H7 (cell line): ENCODE results near the gene CASP10. TPM values are rescaled to one million over a fixed set of nuclear protein-coding genes. Genes with fewer than 3 reads are reported as not detected.
A peak's percentile ranks its signal among the peaks of the same experiment; 100 is the strongest.

Experiments
- DNase-seq: peaks from one replicate; pipeline ENCODE4 v3.0.0; 2012
- H3K27me3 ChIP-seq: 2 replicates; pipeline ENCODE4 v1.6.0; 2011; ENCODE audit warnings: mild to moderate bottlenecking, low read length; ENCODE audit not compliant: control insufficient read depth, insufficient read depth
- H3K36me3 ChIP-seq: replicated peaks from 2 replicates; pipeline ENCODE4 v1.5.1; 2011; ENCODE audit warnings: low read length; ENCODE audit not compliant: control insufficient read depth, insufficient read depth
- H3K4me3 ChIP-seq: 2 replicates; pipeline ENCODE4 v1.5.1; 2011; ENCODE audit warnings: low read depth, mild to moderate bottlenecking, control low read depth, low read length, moderate library complexity; ENCODE audit not compliant: insufficient read depth
- total RNA-seq: library from RNA; depleted of rRNA; stranded (reverse); fragments of >200 nt; shearing (Covaris generic); gene quantifications from 2 replicates; pipeline ENCODE4 v1.2.3, GENCODE V29; 2014

Gene CASP10
- total RNA-seq, 1 experiment from 2014 or later = 5.1 TPM

DNA sequence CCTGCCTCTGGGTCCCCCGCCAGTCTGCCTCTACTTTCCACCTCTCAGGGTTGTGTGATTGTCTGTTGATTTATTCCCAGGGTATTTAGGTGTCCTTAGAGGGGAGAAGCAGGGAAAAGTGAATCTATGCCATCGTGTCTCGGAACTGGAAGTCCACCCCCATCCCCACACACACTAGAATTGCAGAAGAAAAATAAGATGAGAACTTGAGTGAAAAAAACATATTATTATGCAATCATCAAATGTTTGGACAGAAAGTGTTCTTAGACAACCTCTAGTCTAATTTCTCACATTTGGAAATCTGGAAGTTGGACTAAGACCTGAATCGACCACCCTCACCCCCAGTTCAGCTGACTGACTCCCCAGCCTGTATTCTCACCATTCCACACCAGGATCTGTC is 63.3 kb downstream of the CASP10 start:
- DNase-seq = no peak

DNA sequence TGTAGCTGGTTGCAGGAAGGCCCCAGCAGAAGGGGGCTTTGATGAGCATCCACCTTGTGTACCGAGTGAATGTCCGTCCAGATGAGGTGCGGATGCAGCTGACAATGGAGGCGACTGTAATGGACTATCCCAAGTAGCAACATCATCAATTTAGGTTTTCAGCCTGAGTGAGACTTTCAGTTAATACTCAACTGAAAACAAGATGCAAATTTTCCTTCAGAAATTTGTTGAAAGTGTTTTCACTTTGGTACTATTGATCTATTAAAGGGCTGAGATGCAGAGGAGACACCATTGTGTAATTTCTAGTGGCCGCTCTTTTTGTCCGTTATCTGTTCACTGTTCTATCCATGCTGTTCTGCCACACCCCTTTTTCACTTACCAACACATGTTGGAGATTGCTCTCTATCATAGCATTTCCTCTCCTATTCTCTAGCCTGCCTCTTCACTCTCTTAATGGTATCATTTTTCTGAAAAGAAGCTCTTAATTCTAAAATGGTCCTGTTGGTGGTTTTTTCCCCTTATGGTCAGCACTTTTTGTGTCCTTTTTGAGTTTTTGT is 65.4 kb downstream of the CASP10 start:
- Histone ChIP-seq H3K4me3 (no peak overlapping the region), H3K27me3 (no peaks in the 10 kb centered on the region), H3K36me3 (no peaks in the 10 kb centered on the region)
- DNase-seq = no peak

More for the DNA sequence above, 63.3 kb downstream of the CASP10 start:
- Histone ChIP-seq H3K36me3 (no peaks in the 10 kb centered on the region), H3K27me3 (no peaks in the 10 kb centered on the region), H3K4me3 (no peak overlapping the region)

DNA sequence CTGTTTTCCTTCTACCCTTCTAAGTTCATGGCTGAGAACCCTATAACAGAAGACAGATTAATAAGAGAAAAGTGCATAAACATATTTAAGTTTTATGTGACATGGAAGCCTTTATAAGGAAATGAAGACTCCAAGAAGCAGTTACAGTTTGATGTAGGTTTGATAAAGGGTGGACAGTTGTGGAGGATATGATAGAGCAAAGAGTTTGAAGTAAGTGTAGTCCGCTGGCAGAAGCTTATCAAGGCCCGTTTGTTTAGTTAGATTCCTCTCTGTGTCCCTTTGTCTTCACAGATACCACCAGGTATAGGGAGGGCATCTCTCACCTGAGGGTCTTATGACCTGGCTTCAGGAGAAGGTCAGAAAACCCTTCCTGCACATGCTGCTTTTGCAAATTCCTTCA is 66.9 kb downstream of the CASP10 start:
- Histone ChIP-seq H3K27me3 (no peaks in the 10 kb centered on the region), H3K36me3 (no peaks in the 10 kb centered on the region), H3K4me3 (no peak overlapping the region)
- DNase-seq = no peak

DNA sequence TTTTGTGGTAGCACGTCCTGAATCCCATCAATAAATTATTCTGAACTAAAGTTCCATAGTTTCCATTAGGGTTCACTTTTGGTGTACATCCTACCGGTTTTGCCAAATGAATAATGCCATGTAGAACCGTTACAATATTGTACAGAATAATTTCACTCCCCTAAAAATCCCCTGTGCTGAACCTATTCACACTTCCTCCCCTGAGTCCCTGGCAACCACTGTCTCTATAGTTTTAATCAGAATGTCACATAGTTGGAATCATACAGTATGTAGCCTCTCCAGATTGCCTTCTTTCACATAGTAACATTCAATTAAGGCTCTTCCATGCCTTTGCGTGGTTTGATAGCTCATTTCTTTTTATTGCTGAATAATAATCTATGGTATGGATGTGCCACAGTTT is 67.8 kb downstream of the CASP10 start:
- no peak for DNase-seq
- H3K27me3 ChIP-seq = no peaks in the 10 kb centered on the region
- no peaks in the 10 kb centered on the region for H3K36me3 ChIP-seq
- no peak overlapping the region for H3K4me3 ChIP-seq

DNA sequence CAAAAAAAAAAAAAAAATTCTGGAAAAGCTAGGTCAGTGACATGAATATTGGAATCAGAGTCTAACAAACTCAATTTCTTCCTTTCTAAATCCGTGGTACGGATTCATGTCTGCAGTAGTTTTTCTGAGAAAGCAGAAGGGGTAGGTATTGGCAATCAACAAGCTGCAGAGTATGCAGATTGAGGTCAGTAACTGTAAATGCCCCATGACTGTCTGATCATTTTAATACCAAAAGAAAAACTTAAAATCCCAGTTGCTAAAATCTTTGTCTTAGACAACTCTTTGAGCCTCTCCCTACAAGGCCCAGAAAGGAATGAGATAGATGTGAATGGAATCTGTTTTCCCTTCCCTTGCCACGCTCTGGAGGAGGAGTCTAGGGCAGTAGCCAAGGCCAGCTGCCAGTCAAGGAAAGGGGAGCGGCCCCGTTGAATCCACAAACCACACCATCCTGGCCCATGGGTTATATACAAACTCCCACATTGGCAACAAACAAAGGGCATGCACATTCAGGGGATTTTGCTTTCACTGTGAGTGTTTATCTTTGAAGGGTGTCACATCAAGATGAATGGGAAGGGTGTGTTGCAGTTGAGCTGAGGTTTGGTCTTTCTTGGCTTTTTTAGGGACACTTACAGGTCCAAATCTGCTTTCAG is 71.3 kb downstream of the CASP10 start:
- peak; percentile 55 for DNase-seq
- H3K4me3 ChIP-seq = no peak overlapping the region
- no peaks in the 10 kb centered on the region for H3K36me3 ChIP-seq
- no peaks in the 10 kb centered on the region for H3K27me3 ChIP-seq

DNA sequence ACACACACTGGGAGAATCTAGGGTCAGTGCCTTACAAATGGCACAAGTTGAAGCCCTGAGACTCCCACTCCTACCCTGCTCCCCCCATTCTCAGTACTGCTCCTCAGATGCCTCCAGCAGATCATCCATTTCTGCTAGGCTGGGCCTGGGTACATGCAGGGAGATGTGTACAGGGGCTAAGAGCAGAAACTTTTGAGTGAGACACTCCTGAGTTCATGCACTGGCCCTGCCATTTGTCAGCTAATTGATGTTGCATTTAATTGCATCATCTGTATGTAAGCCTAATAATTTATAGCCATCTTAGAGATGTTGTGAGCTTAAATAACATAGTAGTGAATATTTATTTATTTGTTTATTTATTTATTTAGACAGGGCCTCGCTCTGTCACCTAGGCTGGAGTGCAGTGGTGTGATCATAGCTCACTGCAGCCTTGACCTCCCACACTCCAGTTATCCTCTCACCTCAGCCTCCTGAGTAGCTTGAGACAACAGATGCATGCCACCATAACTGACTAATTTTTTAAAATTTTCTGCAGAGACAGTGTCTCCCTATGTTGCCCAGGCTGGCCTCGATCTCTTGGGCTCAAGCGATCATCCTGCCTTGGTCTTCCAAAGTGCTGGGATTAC is 72.6 kb downstream of the CASP10 start:
- DNase-seq = no peak

DNA sequence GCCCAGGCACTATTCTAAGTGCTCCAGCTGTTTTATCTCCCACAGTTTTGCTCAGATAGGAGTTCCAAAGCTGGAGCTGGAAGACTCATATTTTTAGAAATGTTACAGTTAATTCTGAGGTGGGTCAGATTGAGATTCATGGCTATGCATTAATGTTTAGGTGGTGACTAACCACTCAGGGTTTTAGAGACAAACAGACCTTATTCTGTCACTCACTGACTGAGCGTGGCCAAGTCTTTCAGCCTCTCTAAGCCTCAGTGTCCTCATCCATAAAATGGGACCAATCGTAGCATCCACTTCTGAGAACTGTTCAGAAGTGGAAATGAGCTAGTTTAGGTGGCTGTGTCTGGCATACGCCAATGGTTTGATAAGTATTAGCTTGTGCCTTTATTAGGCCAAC is 73.1 kb downstream of the CASP10 start:
- Histone ChIP-seq H3K36me3 (no peaks in the 10 kb centered on the region), H3K4me3 (no peak overlapping the region), H3K27me3 (no peaks in the 10 kb centered on the region)
- no peak for DNase-seq

More for the DNA sequence above, 72.6 kb downstream of the CASP10 start:
- Histone ChIP-seq H3K36me3 (no peaks in the 10 kb centered on the region), H3K27me3 (no peaks in the 10 kb centered on the region), H3K4me3 (no peak overlapping the region)

DNA sequence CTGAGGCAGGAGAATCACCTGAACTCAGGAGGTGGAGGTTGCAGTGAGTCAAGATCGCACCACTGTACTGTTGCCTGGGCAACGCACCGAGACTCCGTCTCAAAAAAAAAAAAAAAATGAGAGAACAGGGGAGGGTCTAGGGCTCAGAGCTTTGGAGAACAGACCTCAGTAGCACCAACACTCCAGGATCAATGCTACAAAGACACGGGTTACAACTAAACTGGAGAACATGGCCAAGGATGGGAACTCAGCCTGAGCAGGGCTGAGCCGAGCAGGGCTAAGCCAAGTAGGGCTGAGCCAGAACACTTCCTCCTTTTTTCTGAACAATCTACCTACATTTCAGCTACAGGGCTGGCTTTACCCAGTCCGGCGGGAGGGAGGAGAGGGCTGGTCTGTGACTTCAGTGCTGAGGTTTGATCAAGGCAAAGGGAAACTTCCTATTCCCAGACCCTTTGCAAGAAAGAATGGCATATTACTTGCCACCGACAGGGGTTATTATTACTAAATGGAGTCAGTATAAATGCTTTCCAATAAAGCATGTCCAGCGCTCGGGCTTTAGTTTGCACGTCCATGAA is 74.5 kb downstream of the CASP10 start:
- Histone ChIP-seq H3K4me3 (peak overlapping the region; percentile 33; the same call in 1 of the 2 replicates), H3K27me3 (no peaks in the 10 kb centered on the region), H3K36me3 (no peaks in the 10 kb centered on the region)
- peak; percentile 19 for DNase-seq

DNA sequence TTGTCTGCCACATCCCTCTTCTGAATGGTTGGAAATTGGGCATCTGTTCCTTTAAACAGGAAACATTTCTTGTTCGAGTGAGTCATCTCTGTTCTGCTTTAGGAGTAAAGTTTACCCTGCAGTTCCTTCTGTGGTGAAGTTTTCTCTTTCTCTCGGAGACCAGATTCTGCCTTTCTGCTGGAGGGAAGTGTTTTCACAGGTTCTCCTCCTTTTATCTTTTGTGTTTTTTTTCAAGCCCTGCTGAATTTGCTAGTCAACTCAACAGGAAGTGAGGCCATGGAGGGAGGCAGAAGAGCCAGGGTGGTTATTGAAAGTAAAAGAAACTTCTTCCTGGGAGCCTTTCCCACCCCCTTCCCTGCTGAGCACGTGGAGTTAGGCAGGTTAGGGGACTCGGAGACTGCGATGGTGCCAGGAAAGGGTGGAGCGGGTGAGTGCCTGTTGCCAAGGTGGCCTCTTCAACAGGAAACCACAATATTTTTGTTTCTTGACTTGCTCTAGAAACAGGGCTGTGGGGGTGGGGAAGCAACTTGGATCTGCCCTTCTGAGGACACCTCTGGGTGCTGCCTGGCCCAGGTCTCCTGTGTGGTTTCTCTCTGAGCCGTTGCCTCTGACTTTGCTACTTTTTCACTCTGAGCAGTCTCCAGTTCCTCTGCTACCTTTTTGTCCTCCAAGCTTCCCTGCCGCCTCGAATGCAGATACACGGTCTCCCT is 75.2 kb downstream of the CASP10 start:
- peak; percentile 30 for DNase-seq
- H3K4me3 ChIP-seq = peak overlapping the region; percentile 33
- no peaks in the 10 kb centered on the region for H3K27me3 ChIP-seq
- H3K36me3 ChIP-seq = no peaks in the 10 kb centered on the region

DNA sequence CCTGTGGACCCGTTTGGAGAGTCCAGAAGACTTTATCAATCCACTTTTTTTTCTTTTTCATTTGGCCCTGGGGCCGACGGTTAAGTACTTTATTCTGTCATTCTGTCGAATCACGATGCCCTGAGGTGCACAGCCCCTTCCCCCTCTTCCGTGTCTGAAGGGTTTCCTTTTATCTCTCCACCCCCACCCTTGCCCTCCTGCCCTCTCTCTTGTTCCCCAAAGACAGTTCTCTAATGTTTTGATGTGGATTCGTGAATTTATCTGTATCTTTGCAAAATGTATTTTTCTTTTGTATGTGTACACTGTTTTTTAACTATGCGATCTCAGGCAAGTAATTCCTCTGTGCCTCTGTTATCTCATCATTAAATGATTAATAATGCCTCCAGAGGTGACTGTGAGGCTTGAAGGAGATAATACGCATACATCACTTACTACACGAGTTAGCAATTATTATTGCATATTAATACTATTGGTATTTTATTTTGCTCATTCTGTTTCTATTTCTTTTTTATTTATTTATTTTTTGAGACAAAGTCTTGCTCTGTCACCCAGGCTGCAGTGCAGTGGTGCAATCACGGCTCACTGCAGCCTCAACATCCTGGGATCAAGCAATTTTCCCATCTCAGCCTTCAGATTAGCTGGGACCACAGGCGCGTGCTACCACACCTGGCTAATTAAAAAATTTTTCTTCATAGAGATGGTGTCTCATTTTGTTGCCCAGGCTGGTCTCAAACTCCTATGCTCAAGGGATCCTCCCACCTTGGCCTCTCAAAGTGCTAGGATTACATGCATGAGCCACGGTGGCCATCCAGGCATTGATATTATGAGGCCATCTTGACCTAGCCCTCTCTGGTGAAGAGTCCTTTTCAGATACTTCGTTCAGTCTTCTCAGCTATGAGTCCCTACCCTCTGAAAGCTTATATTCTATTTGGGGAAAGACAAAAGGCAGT is 76.0 kb downstream of the CASP10 start:
- peak; percentile 33 for DNase-seq
- no peaks in the 10 kb centered on the region for H3K36me3 ChIP-seq
- H3K27me3 ChIP-seq = no peaks in the 10 kb centered on the region
- peak overlapping the region; percentile 33 for H3K4me3 ChIP-seq

DNA sequence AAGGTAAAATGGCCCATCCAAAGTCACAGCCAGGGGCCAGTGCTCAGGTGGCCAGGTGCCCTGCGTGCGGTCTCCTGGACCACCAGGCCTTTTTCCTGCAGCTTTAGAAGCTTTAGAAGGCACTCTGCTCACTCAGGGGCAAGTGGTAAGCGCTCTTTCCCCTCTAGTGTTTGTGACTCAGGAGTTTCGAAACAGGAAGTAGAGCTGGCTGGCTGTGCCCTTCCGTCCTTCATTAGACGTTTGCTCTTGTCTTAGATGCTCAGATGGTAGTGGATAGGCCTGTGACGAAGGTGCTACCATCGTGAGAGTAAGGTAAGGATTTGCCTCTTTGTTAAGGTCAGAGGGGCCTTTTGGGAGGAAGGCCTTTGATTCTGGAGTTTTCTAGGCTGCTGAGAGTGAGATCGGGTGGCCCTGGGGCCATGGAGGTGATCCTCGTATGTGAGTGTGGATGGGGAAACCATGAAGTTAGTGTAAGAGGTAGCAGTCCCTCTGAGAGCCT is 77.4 kb downstream of the CASP10 start, which contains the start of gene CASP8:
Gene CASP8, plus strand, starts transcription at position 235 of the 499 bp plus-strand sequence. CDS start 5,951 bp downstream, outside the sequence.
- no peak for DNase-seq
- H3K27me3 ChIP-seq = no peaks in the 10 kb centered on the region
- H3K4me3 ChIP-seq = no peak within 1 kb of the TSS
- no peaks in the 10 kb centered on the region for H3K36me3 ChIP-seq

DNA sequence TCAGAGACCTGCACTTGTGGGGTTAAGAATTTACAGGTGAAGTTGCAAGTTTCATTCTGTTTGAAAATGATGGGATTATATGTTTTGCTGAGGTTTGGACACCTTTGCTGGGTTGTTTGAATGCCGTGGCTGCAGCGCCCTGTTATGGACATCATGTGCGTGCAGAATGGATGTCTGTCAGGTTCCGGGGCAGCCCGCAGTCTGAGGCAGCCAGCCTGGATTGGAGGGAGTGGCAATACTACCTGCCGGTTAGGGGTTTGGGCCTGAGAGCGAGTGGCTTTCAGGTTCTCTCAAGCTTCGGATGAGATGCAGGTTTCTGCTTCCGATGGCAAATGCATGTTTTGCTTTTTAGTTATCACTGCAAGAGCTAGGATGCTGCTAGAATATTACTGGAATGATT is 78.5 kb downstream of the CASP10 start:
- no peak for DNase-seq
- Histone ChIP-seq H3K36me3 (no peaks in the 10 kb centered on the region), H3K27me3 (no peaks in the 10 kb centered on the region), H3K4me3 (no peak overlapping the region)

DNA sequence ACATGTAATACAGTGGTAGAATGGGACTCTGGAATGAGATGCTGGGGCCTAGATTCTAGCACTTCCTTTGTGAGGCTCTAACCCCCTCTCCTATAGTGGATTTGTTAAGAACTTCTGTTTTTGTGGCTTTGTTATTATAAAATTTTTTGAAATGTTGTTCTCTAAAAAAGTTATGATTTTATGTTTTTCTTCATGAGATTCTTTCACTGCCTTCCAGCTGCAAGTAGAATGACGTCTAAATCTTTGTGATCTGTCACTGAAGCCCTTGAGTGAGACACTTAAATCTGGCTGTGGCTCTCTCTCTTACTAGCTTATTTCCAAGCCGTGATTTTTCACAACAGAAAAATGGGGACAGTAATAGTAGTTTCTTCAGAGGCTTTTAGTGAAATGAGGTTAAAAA is 79.0 kb downstream of the CASP10 start:
- Histone ChIP-seq H3K4me3 (no peak overlapping the region), H3K27me3 (no peaks in the 10 kb centered on the region), H3K36me3 (no peaks in the 10 kb centered on the region)
- no peak for DNase-seq
